Raji (cell line): ENCODE results near the gene PDE6H.

Source experiments
- POLR2A ChIP-seq: IDR thresholded peaks from 2 replicates; pipeline ENCODE4 v1.6.1; 2011; ENCODE audit warnings: low read depth, low read length, control low read depth; ENCODE audit not compliant: insufficient read depth

Gene PDE6H

GRCh38 chr12:14972816-14973215, at the start of gene PDE6H:
TSS of gene PDE6H (plus strand) at chr12:14973042. CDS start at chr12:14978013, 4,971 bp downstream.
- no peak for TF ChIP-seq POLR2A

- no peak for TF ChIP-seq POLR2A
These were observed 48.9 kb upstream of the PDE6H start for GRCh38 chr12:14923944-14924343.

GRCh38 chr12:14924541-14924940, 48.3 kb upstream of the PDE6H start:
- TF ChIP-seq POLR2A, result no peak

GRCh38 chr12:14927267-14927666, 45.6 kb upstream of the PDE6H start:
- TF ChIP-seq POLR2A, result no peak

- no peak for TF ChIP-seq POLR2A
These were observed 43.9 kb upstream of the PDE6H start for GRCh38 chr12:14928931-14929330.

GRCh38 chr12:14930299-14930698, 42.5 kb upstream of the PDE6H start:
- TF ChIP-seq POLR2A, result no peak

GRCh38 chr12:14931359-14931758, 41.5 kb upstream of the PDE6H start:
- TF ChIP-seq POLR2A, result no peak

- TF ChIP-seq POLR2A, result no peak
These were observed 40.9 kb upstream of the PDE6H start for GRCh38 chr12:14931791-14932560.

- no peak for TF ChIP-seq POLR2A
These were observed 38.3 kb upstream of the PDE6H start for GRCh38 chr12:14934511-14934910.

- no peak for TF ChIP-seq POLR2A
These were observed 37.8 kb upstream of the PDE6H start for GRCh38 chr12:14935031-14935430.

GRCh38 chr12:14936224-14936861, 36.5 kb upstream of the PDE6H start:
- no peak for TF ChIP-seq POLR2A

- no peak for TF ChIP-seq POLR2A
These were observed 35.8 kb upstream of the PDE6H start for GRCh38 chr12:14937014-14937413.

GRCh38 chr12:14937689-14938088, 35.2 kb upstream of the PDE6H start:
- TF ChIP-seq POLR2A, result no peak

- no peak for TF ChIP-seq POLR2A
These were observed 34.5 kb upstream of the PDE6H start, which contains the start of gene ERP27 for GRCh38 chr12:14938301-14938700. TSS of gene ERP27 (minus strand) at chr12:14938537. CDS start at chr12:14938508, 29 bp downstream.

- no peak for TF ChIP-seq POLR2A
These were observed 31.5 kb upstream of the PDE6H start for GRCh38 chr12:14941369-14941768.

- TF ChIP-seq POLR2A, result no peak
These were observed 30.5 kb upstream of the PDE6H start for GRCh38 chr12:14942196-14942931.
